Activated T-cell treated with anti-CD3 and anti-CD28 coated beads for 4 hours (primary cell): ENCODE data around the gene HSD17B1.
"Not testable (repeated sequence)": the region's sequence is repeated elsewhere in the genome, so short reads cannot be mapped to it uniquely, and the experiment has no call there.

Source experiments
- DNase-seq: peaks from one replicate; pipeline ENCODE4 v3.0.0-alpha.2; 2020

Gene HSD17B1

GRCh38 chr17:42552736-42553135 is at the start of gene HSD17B1:
TSS of gene HSD17B1 (plus strand) at chr17:42552923. CDS start at chr17:42552934, 11 bp downstream.
- DNase-seq, result not testable (repeated sequence)

GRCh38 chr17:42502926-42503325 is 49.8 kb upstream of the HSD17B1 start:
- DNase-seq, result no peak

GRCh38 chr17:42507671-42508070 is 45.1 kb upstream of the HSD17B1 start:
- no peak for DNase-seq

GRCh38 chr17:42508426-42509165 is 44.1 kb upstream of the HSD17B1 start:
- no peak for DNase-seq

GRCh38 chr17:42509409-42509808 is 43.3 kb upstream of the HSD17B1 start:
- DNase-seq, result no peak

- DNase-seq, result no peak
Observed at GRCh38 chr17:42509841-42510240, 42.9 kb upstream of the HSD17B1 start.

GRCh38 chr17:42512246-42512645 is 40.5 kb upstream of the HSD17B1 start:
- DNase-seq, result no peak

GRCh38 chr17:42512733-42513251 is 39.9 kb upstream of the HSD17B1 start:
- no peak for DNase-seq

- no peak for DNase-seq
Observed at GRCh38 chr17:42513686-42514085, 39.0 kb upstream of the HSD17B1 start.

GRCh38 chr17:42514279-42514678 is 38.4 kb upstream of the HSD17B1 start:
- no peak for DNase-seq

- no peak for DNase-seq
Observed at GRCh38 chr17:42514867-42515266, 37.9 kb upstream of the HSD17B1 start.

- DNase-seq, result peak; percentile 78
Observed at GRCh38 chr17:42517516-42517915, 35.2 kb upstream of the HSD17B1 start.

- no peak for DNase-seq
Observed at GRCh38 chr17:42518046-42518754, 34.5 kb upstream of the HSD17B1 start.

GRCh38 chr17:42518755-42519545 is 33.8 kb upstream of the HSD17B1 start:
- DNase-seq, result no peak

- no peak for DNase-seq
Observed at GRCh38 chr17:42519546-42520491, 32.9 kb upstream of the HSD17B1 start.

GRCh38 chr17:42520540-42520951 is 32.2 kb upstream of the HSD17B1 start:
- DNase-seq, result no peak

GRCh38 chr17:42521036-42521435 is 31.7 kb upstream of the HSD17B1 start:
- no peak for DNase-seq

GRCh38 chr17:42521666-42522262 is 31.0 kb upstream of the HSD17B1 start:
- no peak for DNase-seq

- DNase-seq, result no peak
Observed at GRCh38 chr17:42522263-42522790, 30.4 kb upstream of the HSD17B1 start.

GRCh38 chr17:42522798-42523278 is 29.9 kb upstream of the HSD17B1 start:
- no peak for DNase-seq

GRCh38 chr17:42525221-42525620 is 27.5 kb upstream of the HSD17B1 start:
- DNase-seq, result no peak
